PFSK-1 (cell line): ENCODE data around the gene EIF2S3. TPM values are rescaled to one million over a fixed set of nuclear protein-coding genes. Genes with fewer than 3 reads are reported as not detected.

ENCODE experiments used
- FOXP2 ChIP-seq: optimal IDR thresholded peaks from 2 replicates; pipeline ENCODE3; 2011; ENCODE audit warnings: borderline replicate concordance, control low read depth, inconsistent platforms; ENCODE audit not compliant: insufficient read depth; ENCODE audit errors: extremely low read length, extremely low read depth
- POLR2AphosphoS5 ChIP-seq: IDR thresholded peaks from 2 replicates; pipeline ENCODE4 v1.6.1; 2012; ENCODE audit warnings: low read depth, mild to moderate bottlenecking, control low read depth, low read length, moderate library complexity
- REST ChIP-seq, 2 experiments: IDR thresholded peaks; 2 replicates each; pipeline versions ENCODE4 v1.6.1 to v1.8.0; 2011 to 2012; ENCODE audit warnings: low read depth in 2 of 2, low read length in 2 of 2, control low read depth in 1 of 2, inconsistent platforms in 1 of 2, mild to moderate bottlenecking in 1 of 2, moderate library complexity in 1 of 2; ENCODE audit not compliant: insufficient read depth in 1 of 2
- SIN3A ChIP-seq: IDR thresholded peaks from 2 replicates; pipeline ENCODE4 v1.6.1; 2012; ENCODE audit warnings: mild to moderate bottlenecking, low read length, moderate library complexity, borderline replicate concordance; ENCODE audit not compliant: insufficient read depth
- TAF1 ChIP-seq: IDR thresholded peaks from 2 replicates; pipeline ENCODE4 v1.6.1; 2012; ENCODE audit warnings: low read length, control low read depth, borderline replicate concordance; ENCODE audit not compliant: insufficient read depth
- polyA plus RNA-seq: library from polyadenylated mRNA; unstranded; fragments of >200 nt; gene quantifications from one replicate; pipeline ENCODE4 v1.2.1, GENCODE V29; 2012; ENCODE audit warnings: low read depth, missing spikeins; ENCODE audit not compliant: insufficient read length

The EIF2S3 gene
- polyA plus RNA-seq, result 180 TPM

GRCh38 chrX:24054182-24055042 is at the start of gene EIF2S3:
EIF2S3 (plus strand) TSS chrX:24054956; CDS start chrX:24054969, 13 bp downstream.
- TF ChIP-seq POLR2AphosphoS5 (peak; percentile 87), SIN3A (0 out of 2 replicates have a peak, but pooled peaks have one; percentile 37), TAF1 (peak; percentile 89), REST (IDR thresholded peaks at IDR 0.05; ENCODE audit: insufficient read depth in 1 of 2, low read depth in 2 of 2, low read length in 2 of 2) (peak in 1 of 2 experiments; percentile 41; a peak in 1 of 4 replicates), FOXP2 (peak; percentile 9)

GRCh38 chrX:24005028-24005427 is 49.7 kb upstream of the EIF2S3 start:
- TF ChIP-seq TAF1 (no peak), REST (IDR thresholded peaks at IDR 0.05; ENCODE audit: insufficient read depth in 1 of 2, low read depth in 2 of 2, low read length in 2 of 2) (no peak), POLR2AphosphoS5 (no peak), SIN3A (no peak)

- TF ChIP-seq FOXP2 (no peak), POLR2AphosphoS5 (no peak), REST (IDR thresholded peaks at IDR 0.05; ENCODE audit: insufficient read depth in 1 of 2, low read depth in 2 of 2, low read length in 2 of 2) (no peak), SIN3A (no peak), TAF1 (no peak)
Measured at GRCh38 chrX:24005867-24006266, 48.9 kb upstream of the EIF2S3 start.

GRCh38 chrX:24012266-24012665 is 42.5 kb upstream of the EIF2S3 start:
- TF ChIP-seq REST (IDR thresholded peaks at IDR 0.05; ENCODE audit: insufficient read depth in 1 of 2, low read depth in 2 of 2, low read length in 2 of 2) (no peak), POLR2AphosphoS5 (no peak), SIN3A (no peak), TAF1 (no peak), FOXP2 (no peak)
